ENCODE results near the gene ZNF697.
"Not testable (repeated sequence)": the region's sequence is repeated elsewhere in the genome, so short reads cannot be mapped to it uniquely, and the experiment has no call there.

Gene ZNF697

DNA sequence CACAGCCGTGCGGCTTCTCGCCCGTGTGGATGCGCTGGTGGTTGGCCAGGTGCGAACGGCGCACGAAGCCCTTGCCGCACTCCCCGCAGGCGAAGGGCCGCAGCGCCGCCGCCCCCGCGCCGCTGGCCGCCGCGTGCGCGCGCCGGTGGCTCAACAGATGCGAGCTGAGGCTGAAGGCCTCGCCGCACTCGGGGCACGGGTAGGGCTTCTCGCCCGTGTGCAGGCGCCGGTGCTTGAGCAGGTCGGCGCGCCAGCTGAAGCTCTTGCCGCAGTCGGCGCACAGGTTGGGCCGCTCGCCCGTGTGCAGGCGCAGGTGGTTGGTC lies 24.9 kb downstream of the ZNF697 start:
- ATAC-seq (ENCODE audit: low read depth) (no peak), DNase-seq (ENCODE audit: low spot score) (no peak)
- Histone ChIP-seq H3K4me3 (ENCODE audit: severe bottlenecking) (no peak overlapping the region), H3K36me3 (ENCODE audit: low read depth) (peaks cover 9% of the 10 kb centered on the region), H3K9me3 (ENCODE audit: severe bottlenecking) (no peaks in the 10 kb centered on the region), H3K27me3 (ENCODE audit: insufficient read depth, poor library complexity, severe bottlenecking) (no peaks in the 10 kb centered on the region), H3K4me1 (ENCODE audit: insufficient read depth, poor library complexity, severe bottlenecking) (no peaks in the 10 kb centered on the region), H3K27ac (ENCODE audit: poor library complexity, severe bottlenecking) (no peak overlapping the region)
- TF ChIP-seq, protein P1, sequence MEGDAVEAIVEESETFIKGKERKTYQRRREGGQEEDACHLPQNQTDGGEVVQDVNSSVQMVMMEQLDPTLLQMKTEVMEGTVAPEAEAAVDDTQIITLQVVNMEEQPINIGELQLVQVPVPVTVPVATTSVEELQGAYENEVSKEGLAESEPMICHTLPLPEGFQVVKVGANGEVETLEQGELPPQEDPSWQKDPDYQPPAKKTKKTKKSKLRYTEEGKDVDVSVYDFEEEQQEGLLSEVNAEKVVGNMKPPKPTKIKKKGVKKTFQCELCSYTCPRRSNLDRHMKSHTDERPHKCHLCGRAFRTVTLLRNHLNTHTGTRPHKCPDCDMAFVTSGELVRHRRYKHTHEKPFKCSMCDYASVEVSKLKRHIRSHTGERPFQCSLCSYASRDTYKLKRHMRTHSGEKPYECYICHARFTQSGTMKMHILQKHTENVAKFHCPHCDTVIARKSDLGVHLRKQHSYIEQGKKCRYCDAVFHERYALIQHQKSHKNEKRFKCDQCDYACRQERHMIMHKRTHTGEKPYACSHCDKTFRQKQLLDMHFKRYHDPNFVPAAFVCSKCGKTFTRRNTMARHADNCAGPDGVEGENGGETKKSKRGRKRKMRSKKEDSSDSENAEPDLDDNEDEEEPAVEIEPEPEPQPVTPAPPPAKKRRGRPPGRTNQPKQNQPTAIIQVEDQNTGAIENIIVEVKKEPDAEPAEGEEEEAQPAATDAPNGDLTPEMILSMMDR (IDR thresholded peaks at IDR 0.05; ENCODE audit: poor library complexity, severe bottlenecking) = no peak

DNA sequence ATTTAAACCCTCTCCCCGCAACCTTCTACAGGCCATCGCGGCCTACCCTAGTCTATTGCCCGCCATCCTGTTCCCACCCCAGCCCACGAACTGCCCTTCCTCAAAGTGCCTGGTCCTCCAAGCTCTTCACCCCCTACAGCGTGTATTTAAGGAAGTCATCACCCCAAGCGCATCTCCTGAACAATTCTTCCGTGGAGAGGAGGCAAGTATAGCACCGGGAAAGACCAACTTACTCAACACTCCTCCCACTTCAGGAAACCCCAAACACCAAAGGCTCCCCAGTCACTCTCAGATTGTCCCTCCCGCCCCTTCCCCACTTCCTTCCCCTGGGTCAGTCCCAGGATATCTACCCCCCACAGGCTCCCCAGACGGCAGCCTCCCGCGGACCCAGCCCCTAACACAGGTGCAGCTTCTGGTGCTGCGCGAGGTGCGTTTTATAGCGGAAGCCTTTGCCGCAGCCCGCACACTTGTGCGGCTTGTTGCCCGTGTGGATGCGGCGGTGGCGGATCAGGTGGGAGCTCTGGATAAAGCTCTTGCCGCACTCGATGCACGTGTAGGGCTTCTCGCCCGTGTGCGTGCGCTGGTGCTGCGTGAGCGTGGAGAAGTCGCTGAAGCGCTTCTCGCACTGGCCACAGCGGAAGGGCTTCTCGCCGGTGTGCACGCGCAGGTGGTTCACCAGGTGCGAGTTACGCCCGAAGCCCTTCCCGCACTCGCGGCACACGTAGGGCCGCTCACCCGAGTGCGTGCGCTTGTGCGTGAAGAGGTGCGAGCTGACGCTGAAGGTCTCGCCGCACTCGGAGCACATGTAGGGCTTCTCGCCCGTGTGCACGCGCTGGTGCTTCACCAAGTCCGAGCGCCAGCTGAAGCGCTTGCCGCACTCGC lies 25.5 kb downstream of the ZNF697 start:
- no peak for DNase-seq (ENCODE audit: low spot score)
- no peaks in the 10 kb centered on the region for H3K27me3 ChIP-seq (ENCODE audit: insufficient read depth, poor library complexity, severe bottlenecking)
- H3K4me1 ChIP-seq (ENCODE audit: insufficient read depth, poor library complexity, severe bottlenecking) = no peaks in the 10 kb centered on the region
- no peak overlapping the region for H3K4me3 ChIP-seq (ENCODE audit: severe bottlenecking)
- no peaks in the 10 kb centered on the region for H3K9me3 ChIP-seq (ENCODE audit: severe bottlenecking)
- ATAC-seq (ENCODE audit: low read depth) = no peak
- H3K36me3 ChIP-seq (ENCODE audit: low read depth) = peaks cover 9% of the 10 kb centered on the region
- H3K27ac ChIP-seq (ENCODE audit: poor library complexity, severe bottlenecking) = no peak overlapping the region
- TF ChIP-seq, protein P1 (IDR thresholded peaks at IDR 0.05; ENCODE audit: poor library complexity, severe bottlenecking) = no peak

DNA sequence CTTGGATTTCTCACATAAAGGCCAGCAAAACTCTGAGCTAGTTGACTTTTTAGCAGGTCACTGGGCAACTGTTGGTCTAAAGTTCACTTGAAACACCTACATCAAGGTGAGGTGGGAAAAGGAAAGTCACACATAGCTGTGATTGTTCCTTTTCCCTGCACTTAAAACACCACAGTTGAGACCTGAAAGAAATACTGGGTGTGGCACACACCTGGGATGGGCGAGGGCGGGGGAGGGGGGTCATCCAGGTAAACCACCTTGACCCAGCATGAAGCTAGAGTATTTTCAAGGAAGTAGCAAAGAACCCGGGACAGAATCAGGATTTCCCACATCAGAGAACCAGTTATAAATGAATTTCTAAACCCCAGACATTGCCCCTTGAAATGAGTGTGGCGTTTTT lies 26.4 kb downstream of the ZNF697 start:
- Histone ChIP-seq H3K36me3 (ENCODE audit: low read depth) (peaks cover 9% of the 10 kb centered on the region), H3K4me3 (ENCODE audit: severe bottlenecking) (no peak overlapping the region), H3K4me1 (ENCODE audit: insufficient read depth, poor library complexity, severe bottlenecking) (no peaks in the 10 kb centered on the region), H3K27ac (ENCODE audit: poor library complexity, severe bottlenecking) (no peak overlapping the region), H3K27me3 (ENCODE audit: insufficient read depth, poor library complexity, severe bottlenecking) (no peaks in the 10 kb centered on the region), H3K9me3 (ENCODE audit: severe bottlenecking) (no peaks in the 10 kb centered on the region)
- TF ChIP-seq, protein P1 (IDR thresholded peaks at IDR 0.05; ENCODE audit: poor library complexity, severe bottlenecking) = no peak
- no peak for DNase-seq (ENCODE audit: low spot score)
- no peak for ATAC-seq (ENCODE audit: low read depth)

DNA sequence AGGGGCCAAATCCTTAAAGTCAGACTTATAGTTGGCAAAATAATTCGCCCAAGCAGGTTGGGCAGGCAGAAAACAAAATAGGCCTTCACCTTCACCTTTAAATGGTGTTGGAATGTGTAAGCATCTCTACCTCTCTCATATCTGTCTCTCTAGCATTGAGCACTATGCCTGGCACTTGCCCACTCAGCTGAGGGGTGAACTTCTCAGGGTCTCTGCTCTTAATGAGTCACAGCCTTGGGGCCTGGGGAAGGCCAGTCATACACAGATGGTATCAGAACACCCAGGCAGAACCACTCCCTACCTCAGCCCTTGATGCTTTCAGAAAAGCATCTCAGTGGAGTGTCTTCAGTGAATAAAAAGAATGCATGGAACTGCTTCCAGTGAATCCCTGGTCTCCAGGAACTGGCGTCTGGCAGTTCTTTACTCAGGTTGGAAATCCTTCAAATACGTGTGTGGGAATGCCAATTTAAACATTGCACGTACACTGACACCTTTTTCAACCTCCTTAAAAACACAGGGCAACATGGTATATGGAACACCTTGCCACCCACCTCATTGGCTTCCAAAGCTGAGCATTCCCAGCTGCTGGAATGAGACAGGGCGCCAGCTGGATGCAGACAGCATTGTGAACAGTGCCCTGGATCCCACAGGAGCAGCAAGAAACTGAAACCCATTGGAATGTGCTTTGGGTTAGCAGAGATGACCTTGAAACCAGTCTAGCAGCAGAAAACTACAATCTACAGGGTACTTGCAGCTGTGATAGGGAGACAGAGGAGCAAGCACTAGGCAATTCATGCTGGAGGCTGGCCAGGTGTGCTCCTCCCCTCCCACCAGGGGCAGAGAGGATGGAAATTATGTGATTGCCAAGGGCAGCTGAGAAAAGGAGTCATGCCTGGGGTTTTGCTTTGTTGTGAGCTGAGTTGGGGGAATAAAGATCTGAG lies 30.0 kb downstream of the ZNF697 start:
- ATAC-seq (ENCODE audit: low read depth) (no peak), DNase-seq (ENCODE audit: low spot score) (no peak)
- 0 out of 2 replicates have a peak, but pooled peaks cover 3% of the 10 kb centered on the region for H3K36me3 ChIP-seq (ENCODE audit: low read depth)
- H3K4me1 ChIP-seq (ENCODE audit: insufficient read depth, poor library complexity, severe bottlenecking) = no peaks in the 10 kb centered on the region
- H3K27me3 ChIP-seq (ENCODE audit: insufficient read depth, poor library complexity, severe bottlenecking) = no peaks in the 10 kb centered on the region
- no peak overlapping the region for H3K4me3 ChIP-seq (ENCODE audit: severe bottlenecking)
- TF ChIP-seq, protein P1 (IDR thresholded peaks at IDR 0.05; ENCODE audit: poor library complexity, severe bottlenecking) = no peak
- H3K9me3 ChIP-seq (ENCODE audit: severe bottlenecking) = no peaks in the 10 kb centered on the region
- H3K27ac ChIP-seq (ENCODE audit: poor library complexity, severe bottlenecking) = no peak overlapping the region

DNA sequence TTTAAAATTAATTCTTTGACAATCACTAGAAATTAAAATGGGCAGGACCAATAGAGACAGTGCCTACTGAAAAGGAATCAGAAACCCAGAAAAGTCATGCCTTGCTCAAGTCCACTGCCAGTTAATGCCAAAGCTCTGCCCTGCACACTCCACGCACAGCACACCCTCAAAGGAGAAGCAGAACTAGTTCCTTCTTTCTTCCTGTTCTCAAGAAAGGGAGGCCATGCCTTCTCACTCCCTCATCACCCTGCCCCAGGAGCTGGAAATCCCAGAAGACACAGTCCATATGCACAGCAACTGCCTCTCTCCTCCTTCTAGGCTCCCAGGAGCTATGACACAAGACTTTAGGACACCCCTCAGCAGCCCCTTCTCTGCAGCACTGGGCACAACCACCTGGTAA lies 31.3 kb downstream of the ZNF697 start:
- not testable (repeated sequence) for ATAC-seq (ENCODE audit: low read depth); H3K36me3 ChIP-seq (ENCODE audit: low read depth); H3K9me3 ChIP-seq (ENCODE audit: severe bottlenecking); DNase-seq (ENCODE audit: low spot score); H3K27me3 ChIP-seq (ENCODE audit: insufficient read depth, poor library complexity, severe bottlenecking); H3K27ac ChIP-seq (ENCODE audit: poor library complexity, severe bottlenecking); H3K4me1 ChIP-seq (ENCODE audit: insufficient read depth, poor library complexity, severe bottlenecking); H3K4me3 ChIP-seq (ENCODE audit: severe bottlenecking)

DNA sequence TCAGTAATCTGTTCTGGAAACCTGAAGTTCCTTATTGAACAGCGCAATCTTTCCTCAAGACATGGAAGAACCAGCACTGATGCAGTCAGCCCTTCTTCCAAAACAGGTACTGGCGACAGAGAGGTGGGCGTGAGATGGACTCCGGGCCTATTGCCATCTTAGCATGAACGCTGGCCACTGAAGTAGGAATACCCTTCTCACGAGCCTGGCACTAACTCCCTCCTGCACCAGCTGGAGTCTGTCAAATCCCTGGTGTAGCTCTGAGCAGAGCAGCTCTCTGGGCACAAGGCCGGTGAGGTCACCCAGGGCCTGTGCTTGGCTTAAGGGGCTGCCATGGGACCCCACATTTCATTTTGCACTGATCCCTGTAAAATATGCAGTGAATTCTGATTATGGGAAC lies 33.0 kb downstream of the ZNF697 start:
- H3K9me3 ChIP-seq (ENCODE audit: severe bottlenecking); H3K36me3 ChIP-seq (ENCODE audit: low read depth); DNase-seq (ENCODE audit: low spot score); ATAC-seq (ENCODE audit: low read depth); H3K27ac ChIP-seq (ENCODE audit: poor library complexity, severe bottlenecking); H3K27me3 ChIP-seq (ENCODE audit: insufficient read depth, poor library complexity, severe bottlenecking); H3K4me1 ChIP-seq (ENCODE audit: insufficient read depth, poor library complexity, severe bottlenecking); H3K4me3 ChIP-seq (ENCODE audit: severe bottlenecking): not testable (repeated sequence)

Measured in RWPE2 (cell line).